ENCODE data around the gene DNM1. TPM values are rescaled to one million over a fixed set of nuclear protein-coding genes. Genes with fewer than 3 reads are reported as not detected.
"Not testable (repeated sequence)": the region's sequence is repeated elsewhere in the genome, so short reads cannot be mapped to it uniquely, and the experiment has no call there.

DNM1 gene
- total RNA-seq, 1 donor from 2014 or later = 30.1 TPM

- peak overlapping the region; percentile 41 for H3K9ac ChIP-seq
- H4K20me1 ChIP-seq (ENCODE audit: low read depth) = peaks cover 14% of the 10 kb centered on the region
- peak overlapping the region; percentile 21 for H2AFZ ChIP-seq (replicated peaks)
- no peak overlapping the region for H3K27ac ChIP-seq
- peaks cover 6% of the 10 kb centered on the region for H3K4me1 ChIP-seq
- peak; percentile 61 for DNase-seq (ENCODE audit: low spot score)
- H3F3A ChIP-seq (ENCODE audit: low read depth) = no peaks in the 10 kb centered on the region
- Mint-ChIP-seq H3K4me1 (peaks cover 26% of the 10 kb centered on the region), H3K36me3 (peaks cover 14% of the 10 kb centered on the region), H3K27ac (peak overlapping the region; percentile 34), H3K4me3 (peak overlapping the region; percentile 92), H3K9me3 (no peaks in the 10 kb centered on the region), H3K27me3 (ENCODE audit: insufficient read depth, low read depth) (no peaks in the 10 kb centered on the region)
- H3K27me3 ChIP-seq = no peaks in the 10 kb centered on the region
- TF ChIP-seq EZH2 (IDR thresholded peaks at IDR 0.05) (no peak), EZH2phosphoT487 (IDR thresholded peaks at IDR 0.05) (no peak), CTCF (IDR thresholded peaks at IDR 0.05) (no peak)
- H3K36me3 ChIP-seq = no peaks in the 10 kb centered on the region
- peaks cover 21% of the 10 kb centered on the region for H3K79me2 ChIP-seq (ENCODE audit: low read depth)
- H3K4me3 ChIP-seq = peak overlapping the region; percentile 82
- peak overlapping the region; percentile 73 for H3K4me2 ChIP-seq
- H3K9me3 ChIP-seq (ENCODE audit: low read depth) = no peaks in the 10 kb centered on the region
Measured at GRCh38 chr9:128276574-128277270, 73.5 kb downstream of the DNM1 start.

GRCh38 chr9:128279088-128280073, 76.2 kb downstream of the DNM1 start:
- H3K4me1 Mint-ChIP-seq = peaks cover 22% of the 10 kb centered on the region
- peak overlapping the region; percentile 87 for H3K27ac Mint-ChIP-seq
- not testable (repeated sequence) for H3K4me1 ChIP-seq; H3K27ac ChIP-seq; H3K4me3 Mint-ChIP-seq; H3K4me2 ChIP-seq; H3K9ac ChIP-seq; H3K27me3 ChIP-seq; H3K36me3 Mint-ChIP-seq; H3K9me3 Mint-ChIP-seq; H3F3A ChIP-seq (ENCODE audit: low read depth); H3K9me3 ChIP-seq (ENCODE audit: low read depth); H3K36me3 ChIP-seq; DNase-seq (ENCODE audit: low spot score); H3K4me3 ChIP-seq; H4K20me1 ChIP-seq (ENCODE audit: low read depth); H3K27me3 Mint-ChIP-seq (ENCODE audit: insufficient read depth, low read depth); H2AFZ ChIP-seq (replicated peaks)
- H3K79me2 ChIP-seq (ENCODE audit: low read depth) = peaks cover 19% of the 10 kb centered on the region

- Histone ChIP-seq H3K79me2 (ENCODE audit: low read depth) (peaks cover 11% of the 10 kb centered on the region), H3K4me2 (no peak overlapping the region), H2AFZ (replicated peaks) (no peak overlapping the region), H3K9me3 (ENCODE audit: low read depth) (no peaks in the 10 kb centered on the region), H3K27ac (no peak overlapping the region), H4K20me1 (ENCODE audit: low read depth) (no peaks in the 10 kb centered on the region), H3K4me3 (no peak overlapping the region), H3K4me1 (peaks cover 6% of the 10 kb centered on the region), H3K27me3 (no peaks in the 10 kb centered on the region), H3F3A (ENCODE audit: low read depth) (no peaks in the 10 kb centered on the region), H3K36me3 (no peaks in the 10 kb centered on the region), H3K9ac (no peak overlapping the region)
- Mint-ChIP-seq H3K4me3 (no peak overlapping the region), H3K4me1 (peaks cover 16% of the 10 kb centered on the region), H3K27me3 (ENCODE audit: insufficient read depth, low read depth) (peaks cover 3% of the 10 kb centered on the region), H3K9me3 (no peaks in the 10 kb centered on the region), H3K27ac (no peak overlapping the region), H3K36me3 (peaks cover 5% of the 10 kb centered on the region)
- no peak for DNase-seq (ENCODE audit: low spot score)
- TF ChIP-seq EZH2 (IDR thresholded peaks at IDR 0.05) (no peak), EZH2phosphoT487 (IDR thresholded peaks at IDR 0.05) (no peak), CTCF (IDR thresholded peaks at IDR 0.05) (no peak)
Measured at GRCh38 chr9:128280084-128280622, 77.0 kb downstream of the DNM1 start.

Measured in neural progenitor cell (in vitro differentiated cells).